Measurements from ENCODE around the gene C6orf47. TPM values are rescaled to one million over a fixed set of nuclear protein-coding genes. Genes with fewer than 3 reads are reported as not detected.
A peak's percentile ranks its signal among the peaks of the same experiment; 100 is the strongest.

C6orf47 gene
- total and polyA plus RNA-seq, 2 of the 13 experiments (the other 11 are each of a cell fraction or from before 2014, with no cell fraction given) = 1.7 to 18.1 TPM

GRCh38 chr6:31665501-31666336, 5.1 kb upstream of the C6orf47 start, which contains the start of gene CSNK2B (continued):
- no peak for TF ChIP-seq PRDM10 (CRISPR knock-in tag; IDR thresholded peaks at IDR 0.05; ENCODE audit: low read depth)
- peak; percentile 85 for TF ChIP-seq ZNF691 (CRISPR knock-in tag; IDR thresholded peaks at IDR 0.05; ENCODE audit: borderline replicate concordance, low read depth)
- TF ChIP-seq ADNP (CRISPR knock-in tag; IDR thresholded peaks at IDR 0.05) = no peak
- no peak for TF ChIP-seq BCLAF1 (IDR thresholded peaks at IDR 0.05)
- peak; percentile 89 for TF ChIP-seq ZNF746 (CRISPR knock-in tag; IDR thresholded peaks at IDR 0.05)
- TF ChIP-seq ZNF121 (CRISPR knock-in tag; IDR thresholded peaks at IDR 0.05) = no peak
- no peak for TF ChIP-seq FOXA1 (IDR thresholded peaks at IDR 0.05)
- no peak; the same call in 1 of the 2 replicates for TF ChIP-seq FOXA1 (CRISPR knock-in tag; IDR thresholded peaks at IDR 0.05)
- peak; percentile 73; the same call in 1 of the 2 replicates for TF ChIP-seq MIER3 (CRISPR knock-in tag; IDR thresholded peaks at IDR 0.05; ENCODE audit: borderline replicate concordance)
- TF ChIP-seq KDM6A (CRISPR knock-in tag; IDR thresholded peaks at IDR 0.05; ENCODE audit: low read depth) = no peak
- TF ChIP-seq CSRNP2 (CRISPR knock-in tag; conservative IDR thresholded peaks at IDR 0.05; ENCODE audit: low read depth) = no peak
- TF ChIP-seq SRSF1 (optimal IDR thresholded peaks at IDR 0.05; ENCODE audit: low read depth, low read length) = peak; percentile 55
- TF ChIP-seq ASH2L (IDR thresholded peaks at IDR 0.05; ENCODE audit: insufficient read length, low read depth, low read length) = peak; percentile 87
- TF ChIP-seq ATF7 (IDR thresholded peaks at IDR 0.05) = no peak
- peak; percentile 58; the same call in 1 of the 2 replicates for TF ChIP-seq ATF7 (CRISPR knock-in tag; IDR thresholded peaks at IDR 0.05)
- TF ChIP-seq ZNF589 (CRISPR knock-in tag; conservative IDR thresholded peaks at IDR 0.05) = 0 out of 2 replicates have a peak, but pooled peaks have one; percentile 47
- no peak for TF ChIP-seq ZNF432 (CRISPR knock-in tag; IDR thresholded peaks at IDR 0.05; ENCODE audit: borderline replicate concordance)
- TF ChIP-seq CC2D1A (CRISPR knock-in tag; IDR thresholded peaks at IDR 0.05) = no peak
- TF ChIP-seq ZNF576 (CRISPR knock-in tag; IDR thresholded peaks at IDR 0.05) = peak; percentile 90; the same call in 1 of the 2 replicates
- TF ChIP-seq HIVEP1 (CRISPR knock-in tag; IDR thresholded peaks at IDR 0.05) = peak; percentile 80; the same call in 1 of the 2 replicates

Data from HepG2 (cell line).